CD8-positive, alpha-beta memory T cell (primary cell): Measurements from ENCODE around the gene SLC9A9. TPM values are rescaled to one million over a fixed set of nuclear protein-coding genes. Genes with fewer than 3 reads are reported as not detected.
A peak's percentile ranks its signal among the peaks of the same experiment; 100 is the strongest.

Source experiments
- CTCF ChIA-PET: fragments of 350-600 bp; sonication (Branson Sonifier 250); formaldehyde crosslinking; loops from one replicate; lab custom pipeline; 2021; ENCODE audit warnings: antibody characterized with exemption; lab: Charles Lee
- POLR2A ChIA-PET: fragments of 350-600 bp; sonication (Branson Sonifier 250); formaldehyde crosslinking; loops from one replicate; lab custom pipeline; 2021; ENCODE audit warnings: antibody characterized with exemption; lab: Charles Lee
- DNase-seq, 5 donors: peaks; one replicate each; pipeline versions ENCODE4 v3.0.0 to v3.0.0-alpha.2; 2020 to 2022; ENCODE audit warnings: mixed read lengths in 1 of 5
- H3K27ac ChIP-seq: one replicate; pipeline ENCODE4 v1.7.0; 2013; ENCODE audit warnings: low read depth, mild to moderate bottlenecking, low read length, moderate library complexity
- H3K27me3 ChIP-seq: 2 replicates; pipeline ENCODE4 v1.7.0; 2013; ENCODE audit warnings: low read length, mild to moderate bottlenecking; ENCODE audit not compliant: insufficient read depth, poor library complexity, severe bottlenecking
- H3K36me3 ChIP-seq: 2 replicates; pipeline ENCODE4 v1.7.0; 2013; ENCODE audit warnings: mild to moderate bottlenecking, low read length, moderate library complexity; ENCODE audit not compliant: insufficient read depth
- H3K4me1 ChIP-seq: 2 replicates; pipeline ENCODE4 v1.7.0; 2013; ENCODE audit warnings: mild to moderate bottlenecking, low read length, moderate library complexity; ENCODE audit not compliant: insufficient read depth
- H3K4me3 ChIP-seq: 2 replicates; pipeline ENCODE4 v1.7.0; 2013; ENCODE audit warnings: mild to moderate bottlenecking, low read length
- H3K9me3 ChIP-seq: 2 replicates; pipeline ENCODE4 v1.7.0; 2013; ENCODE audit warnings: mild to moderate bottlenecking, low read length
- H3K27ac Mint-ChIP-seq, 8 donors: one replicate each; pipeline ENCODE4 v1.8.0; 2020 to 2021; ENCODE audit warnings: mixed read lengths in 8 of 8, mild to moderate bottlenecking in 6 of 8, inconsistent platforms in 3 of 8, moderate library complexity in 3 of 8
- H3K27me3 Mint-ChIP-seq, 2 donors: one replicate each; pipeline ENCODE4 v1.8.0; 2020 to 2021; ENCODE audit warnings: mixed read lengths in 2 of 2, mild to moderate bottlenecking in 1 of 2, moderate library complexity in 1 of 2
- H3K36me3 Mint-ChIP-seq, 3 donors: one replicate each; pipeline ENCODE4 v1.8.0; 2020 to 2021; ENCODE audit warnings: mixed read lengths in 3 of 3, inconsistent platforms in 1 of 3, mild to moderate bottlenecking in 1 of 3
- H3K4me1 Mint-ChIP-seq, 3 donors: one replicate each; pipeline ENCODE4 v1.8.0; 2020 to 2021; ENCODE audit warnings: mixed read lengths in 3 of 3, inconsistent platforms in 1 of 3, mild to moderate bottlenecking in 1 of 3
- H3K4me3 Mint-ChIP-seq, 7 donors: one replicate each; pipeline ENCODE4 v1.8.0; 2020 to 2021; ENCODE audit warnings: mixed read lengths in 7 of 7, mild to moderate bottlenecking in 6 of 7, moderate library complexity in 4 of 7, inconsistent platforms in 2 of 7
- H3K9me3 Mint-ChIP-seq, 5 donors: one replicate each; pipeline ENCODE4 v1.8.0; 2020 to 2022; ENCODE audit warnings: mixed read lengths in 5 of 5, mild to moderate bottlenecking in 3 of 5, moderate library complexity in 2 of 5, inconsistent platforms in 1 of 5
- polyA plus RNA-seq: library from polyadenylated mRNA; unstranded; fragments of 300-500 nt; fragmentation: Illumina TruSeq; gene quantifications from one replicate; pipeline ENCODE4 v1.2.3, GENCODE V29; 2021
- total RNA-seq, 2 experiments: library from RNA; stranded (reverse); gene quantifications; one replicate each; pipeline ENCODE4 v1.2.3, GENCODE V29; 2021

The SLC9A9 gene
- total and polyA plus RNA-seq, 3 experiments from 2014 or later: 1.2 to 18.0 (median 2.2) TPM

- DNase-seq: no peak
- Histone ChIP-seq H3K9me3 (no peaks in the 10 kb centered on the region), H3K27me3 (no peaks in the 10 kb centered on the region), H3K4me3 (no peak overlapping the region), H3K36me3 (no peaks in the 10 kb centered on the region), H3K27ac (no peak overlapping the region), H3K4me1 (peaks cover 11% of the 10 kb centered on the region)
- H3K27ac Mint-ChIP-seq: peak overlapping the region in 3 of 8 donors; percentile 27 to 72 (median 41)
- no peaks in the 10 kb centered on the region for H3K27me3 Mint-ChIP-seq
- H3K9me3 Mint-ChIP-seq: peaks cover 0 to 5% (median 0%) of the 10 kb centered on the region in 5 donors
- peaks cover 0 to 3% (median 0%) of the 10 kb centered on the region in 3 donors for H3K36me3 Mint-ChIP-seq
- H3K4me3 Mint-ChIP-seq: no peak overlapping the region
- peaks cover 12 to 22% (median 15%) of the 10 kb centered on the region in 3 donors for H3K4me1 Mint-ChIP-seq
- CTCF ChIA-PET: no interaction called here
- POLR2A ChIA-PET: no interaction called here
Observed at GRCh38 chr3:143855183-143855582, 6.9 kb upstream of the SLC9A9 start.

GRCh38 chr3:143851331-143852017 lies 3.2 kb upstream of the SLC9A9 start:
- Histone ChIP-seq H3K4me3 (no peak overlapping the region), H3K27me3 (no peaks in the 10 kb centered on the region), H3K27ac (no peak overlapping the region), H3K4me1 (peaks cover 35% of the 10 kb centered on the region), H3K9me3 (no peaks in the 10 kb centered on the region), H3K36me3 (no peaks in the 10 kb centered on the region)
- H3K4me3 Mint-ChIP-seq: no peak overlapping the region
- peaks cover 38 to 51% (median 50%) of the 10 kb centered on the region in 3 donors for H3K4me1 Mint-ChIP-seq
- H3K27me3 Mint-ChIP-seq: no peaks in the 10 kb centered on the region
- ChIA-PET POLR2A (no interaction called here), CTCF (interaction anchor here (1.6 kb wide), 1 partner anchor 12 kb away, joined by 3 read pairs; no protein-coding TSS in a partner anchor)
- no peak for DNase-seq
- H3K27ac Mint-ChIP-seq: no peak overlapping the region
- no peaks in the 10 kb centered on the region for H3K9me3 Mint-ChIP-seq
- peaks cover 0 to 11% (median 2%) of the 10 kb centered on the region in 3 donors for H3K36me3 Mint-ChIP-seq

DNA sequence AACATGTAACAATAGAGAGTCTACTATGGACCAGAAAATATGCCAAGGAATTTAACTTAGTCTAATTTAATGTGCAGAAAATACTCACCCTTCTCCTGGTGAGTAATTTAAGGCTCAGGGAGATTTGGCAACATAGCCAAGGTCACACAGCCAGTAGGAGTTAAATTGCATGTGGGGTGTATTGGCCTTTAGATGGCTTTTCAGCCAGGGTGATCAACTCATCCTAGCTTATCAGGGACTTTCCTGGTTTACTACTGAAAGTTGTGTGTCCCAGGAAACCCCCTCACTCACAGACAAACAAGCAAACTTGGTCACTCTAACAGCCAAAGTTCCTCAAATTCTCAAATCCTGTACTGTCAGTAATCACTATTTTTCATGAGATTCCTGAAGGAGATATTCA lies 2.6 kb upstream of the SLC9A9 start:
- DNase-seq: no peak
- Mint-ChIP-seq H3K27me3 (no peaks in the 10 kb centered on the region), H3K9me3 (no peaks in the 10 kb centered on the region), H3K4me1 (peaks cover 43 to 56% (median 54%) of the 10 kb centered on the region in 3 donors), H3K36me3 (peaks cover 0 to 11% (median 2%) of the 10 kb centered on the region in 3 donors), H3K4me3 (peak overlapping the region in 1 of 7 donors; percentile 61), H3K27ac (peak overlapping the region in 1 of 8 donors; percentile 93)
- Histone ChIP-seq H3K27me3 (no peaks in the 10 kb centered on the region), H3K27ac (no peak overlapping the region), H3K9me3 (no peaks in the 10 kb centered on the region), H3K36me3 (no peaks in the 10 kb centered on the region), H3K4me1 (peaks cover 40% of the 10 kb centered on the region), H3K4me3 (no peak overlapping the region)
- ChIA-PET CTCF (interaction anchor here (1.6 kb wide), 1 partner anchor 12 kb away, joined by 3 read pairs; no protein-coding TSS in a partner anchor), POLR2A (interaction anchor here (1.1 kb wide), 1 partner anchor 121 kb away, joined by 3 read pairs; the partner anchor contains the start of gene DIPK2A)

GRCh38 chr3:143849854-143850549 lies 1.7 kb upstream of the SLC9A9 start:
- Mint-ChIP-seq H3K9me3 (no peaks in the 10 kb centered on the region), H3K4me1 (peaks cover 43 to 58% (median 54%) of the 10 kb centered on the region in 3 donors), H3K27ac (peak overlapping the region in 6 of 8 donors; percentile 18 to 93 (median 46)), H3K4me3 (peak overlapping the region; percentile 44 to 96 (median 93)), H3K27me3 (no peaks in the 10 kb centered on the region), H3K36me3 (peaks cover 0 to 11% (median 2%) of the 10 kb centered on the region in 3 donors)
- DNase-seq: no peak
- Histone ChIP-seq H3K27ac (no peak overlapping the region), H3K4me3 (no peak overlapping the region), H3K36me3 (no peaks in the 10 kb centered on the region), H3K27me3 (no peaks in the 10 kb centered on the region), H3K4me1 (peaks cover 33% of the 10 kb centered on the region), H3K9me3 (no peaks in the 10 kb centered on the region)
- POLR2A ChIA-PET: interaction anchor here (1.1 kb wide), 1 partner anchor 122 kb away, joined by 3 read pairs; the partner anchor contains the start of gene DIPK2A
- CTCF ChIA-PET: interaction anchor here (0.9 to 1.2 kb wide), 3 partner anchors 12 to 122 kb away, joined by 3 read pairs; partner anchors contain the start of gene DIPK2A

DNA sequence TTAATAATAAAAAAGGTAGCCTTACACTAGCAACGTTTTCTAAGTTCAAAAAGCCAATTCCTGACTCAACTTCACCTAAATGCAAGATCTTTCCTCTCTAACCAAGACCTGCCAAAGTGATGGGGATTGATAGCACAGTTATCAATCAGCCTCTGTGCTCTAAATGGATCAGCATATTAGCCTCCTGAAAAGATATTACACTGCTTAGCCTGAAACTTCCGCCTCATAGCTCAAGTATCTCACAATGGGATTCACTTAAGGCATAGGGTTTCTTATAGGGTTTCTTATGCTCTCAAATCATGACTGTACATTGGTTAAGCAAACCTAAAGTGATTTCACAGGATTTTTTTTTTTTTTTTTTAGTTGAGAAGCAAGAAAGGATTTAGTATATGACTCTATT lies 436 bp upstream of the SLC9A9 start:
- CTCF ChIA-PET: interaction anchor here (1.0 kb wide), 1 partner anchor 123 kb away, joined by 5 read pairs; the partner anchor contains the start of gene DIPK2A
- peak overlapping the region; percentile 63 for H3K4me3 ChIP-seq
- Mint-ChIP-seq H3K27ac (peak overlapping the region in 7 of 8 donors; percentile 37 to 94 (median 93)), H3K9me3 (no peaks in the 10 kb centered on the region), H3K27me3 (no peaks in the 10 kb centered on the region), H3K36me3 (peaks cover 0 to 11% (median 2%) of the 10 kb centered on the region in 3 donors), H3K4me3 (peak overlapping the region; percentile 92 to 96 (median 94)), H3K4me1 (peaks cover 45 to 63% (median 60%) of the 10 kb centered on the region in 3 donors)
- no peak for DNase-seq
- H3K9me3 ChIP-seq: no peaks in the 10 kb centered on the region
- POLR2A ChIA-PET: interaction anchor here (2.2 kb wide), 1 partner anchor 123 kb away, joined by 10 read pairs; the partner anchor contains the start of gene DIPK2A
- H3K4me1 ChIP-seq: peaks cover 34% of the 10 kb centered on the region
- no peaks in the 10 kb centered on the region for H3K36me3 ChIP-seq
- no peak overlapping the region for H3K27ac ChIP-seq
- no peaks in the 10 kb centered on the region for H3K27me3 ChIP-seq

GRCh38 chr3:143843587-143843986 lies 4.7 kb downstream of the SLC9A9 start:
- ChIA-PET CTCF (no interaction called here), POLR2A (no interaction called here)
- no peak overlapping the region for H3K4me3 Mint-ChIP-seq
- no peaks in the 10 kb centered on the region for H3K9me3 ChIP-seq
- H3K36me3 ChIP-seq: no peaks in the 10 kb centered on the region
- no peak overlapping the region for H3K4me3 ChIP-seq
- no peak for DNase-seq
- no peak overlapping the region for H3K27ac ChIP-seq
- H3K36me3 Mint-ChIP-seq: peaks cover 0 to 11% (median 1%) of the 10 kb centered on the region in 3 donors
- no peaks in the 10 kb centered on the region for H3K27me3 ChIP-seq
- H3K27me3 Mint-ChIP-seq: no peaks in the 10 kb centered on the region
- H3K9me3 Mint-ChIP-seq: no peaks in the 10 kb centered on the region
- H3K4me1 ChIP-seq: peaks cover 18% of the 10 kb centered on the region
- H3K27ac Mint-ChIP-seq: peak overlapping the region in 1 of 8 donors; percentile 24
- H3K4me1 Mint-ChIP-seq: peaks cover 33 to 77% (median 56%) of the 10 kb centered on the region in 3 donors

GRCh38 chr3:143840636-143841035 lies 7.6 kb downstream of the SLC9A9 start:
- no peaks in the 10 kb centered on the region for H3K36me3 ChIP-seq
- no peaks in the 10 kb centered on the region for H3K9me3 ChIP-seq
- H3K4me1 Mint-ChIP-seq: peaks cover 22 to 73% (median 36%) of the 10 kb centered on the region in 3 donors
- H3K27ac Mint-ChIP-seq: no peak overlapping the region
- H3K27me3 Mint-ChIP-seq: peaks cover 0 to 2% of the 10 kb centered on the region in 2 donors
- no peak overlapping the region for H3K27ac ChIP-seq
- no peaks in the 10 kb centered on the region for H3K27me3 ChIP-seq
- H3K4me3 ChIP-seq: no peak overlapping the region
- POLR2A ChIA-PET: no interaction called here
- CTCF ChIA-PET: no interaction called here
- H3K36me3 Mint-ChIP-seq: peaks cover 0 to 6% (median 0%) of the 10 kb centered on the region in 3 donors
- peaks cover 5% of the 10 kb centered on the region for H3K4me1 ChIP-seq
- DNase-seq: no peak
- no peak overlapping the region for H3K4me3 Mint-ChIP-seq
- H3K9me3 Mint-ChIP-seq: no peaks in the 10 kb centered on the region
